Raji (cell line): Measurements from ENCODE around the gene CCR5.

ENCODE experiments used
- POLR2A ChIP-seq: IDR thresholded peaks from 2 replicates; pipeline ENCODE4 v1.6.1; 2011; ENCODE audit warnings: low read depth, low read length, control low read depth; ENCODE audit not compliant: insufficient read depth

Gene CCR5

DNA sequence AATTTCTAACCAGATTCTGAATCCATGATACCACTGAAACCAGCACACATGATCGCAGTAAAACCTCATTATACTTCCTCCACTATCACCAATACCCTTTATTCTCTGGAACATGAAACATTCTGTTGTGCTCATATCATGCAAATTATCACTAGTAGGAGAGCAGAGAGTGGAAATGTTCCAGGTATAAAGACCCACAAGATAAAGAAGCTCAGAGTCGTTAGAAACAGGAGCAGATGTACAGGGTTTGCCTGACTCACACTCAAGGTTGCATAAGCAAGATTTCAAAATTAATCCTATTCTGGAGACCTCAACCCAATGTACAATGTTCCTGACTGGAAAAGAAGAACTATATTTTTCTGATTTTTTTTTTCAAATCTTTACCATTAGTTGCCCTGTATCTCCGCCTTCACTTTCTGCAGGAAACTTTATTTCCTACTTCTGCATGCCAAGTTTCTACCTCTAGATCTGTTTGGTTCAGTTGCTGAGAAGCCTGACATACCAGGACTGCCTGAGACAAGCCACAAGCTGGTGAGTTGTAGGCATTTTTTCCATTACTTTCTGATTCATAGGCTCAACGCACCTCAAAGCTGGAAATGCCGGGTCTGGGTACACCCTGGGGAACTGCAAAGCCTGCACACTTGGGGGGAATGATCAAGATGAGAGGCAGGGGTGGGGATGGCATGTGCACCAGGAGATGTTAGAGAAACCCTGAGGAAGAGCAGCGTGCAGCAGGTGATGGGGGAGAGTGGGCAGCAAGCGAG lies 16.9 kb upstream of the CCR5 start, which contains the start of gene CCR2:
Gene CCR2, plus strand, starts transcription at position 465 of the 764 bp plus-strand sequence. CDS start 3,417 bp downstream, outside the sequence.
- no peak for TF ChIP-seq POLR2A

DNA sequence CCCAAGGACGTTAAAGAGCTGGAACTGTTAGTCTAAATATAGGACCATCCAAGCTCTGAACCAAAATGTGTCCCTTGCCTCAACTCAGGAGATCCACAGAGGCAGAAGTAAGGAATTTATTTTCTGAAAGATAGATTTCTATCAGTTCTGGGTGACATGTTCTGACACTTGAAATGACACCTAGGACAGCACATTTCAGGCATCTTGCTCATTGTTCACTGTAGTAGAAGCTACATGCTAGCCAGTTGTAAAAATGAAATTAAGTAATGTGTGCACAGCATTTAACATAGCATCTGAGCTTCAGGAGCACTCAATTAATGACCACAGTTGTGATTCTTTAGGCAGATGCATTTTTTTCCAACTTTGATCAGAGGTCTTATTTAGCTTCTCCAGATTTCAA lies 16.3 kb upstream of the CCR5 start:
- TF ChIP-seq POLR2A = no peak

DNA sequence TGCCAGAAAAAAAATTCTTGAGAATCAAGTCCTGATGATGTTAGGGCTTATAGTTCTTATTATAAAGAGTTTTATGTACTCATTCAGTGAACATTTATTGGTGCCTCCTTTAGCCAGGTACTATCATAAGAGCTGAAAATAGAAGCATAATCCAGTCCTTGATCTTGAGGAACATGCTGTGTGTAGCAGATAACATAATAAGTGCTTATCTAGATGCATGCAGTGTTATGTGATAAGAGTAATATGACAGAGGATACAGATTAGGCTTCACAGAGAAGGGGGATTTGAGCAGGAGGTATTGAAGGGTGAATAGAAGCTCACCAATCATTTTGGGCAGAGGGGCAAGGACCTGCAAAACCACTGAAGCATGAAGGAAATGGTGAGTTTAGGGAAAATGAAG lies 15.8 kb upstream of the CCR5 start:
- TF ChIP-seq POLR2A = no peak

DNA sequence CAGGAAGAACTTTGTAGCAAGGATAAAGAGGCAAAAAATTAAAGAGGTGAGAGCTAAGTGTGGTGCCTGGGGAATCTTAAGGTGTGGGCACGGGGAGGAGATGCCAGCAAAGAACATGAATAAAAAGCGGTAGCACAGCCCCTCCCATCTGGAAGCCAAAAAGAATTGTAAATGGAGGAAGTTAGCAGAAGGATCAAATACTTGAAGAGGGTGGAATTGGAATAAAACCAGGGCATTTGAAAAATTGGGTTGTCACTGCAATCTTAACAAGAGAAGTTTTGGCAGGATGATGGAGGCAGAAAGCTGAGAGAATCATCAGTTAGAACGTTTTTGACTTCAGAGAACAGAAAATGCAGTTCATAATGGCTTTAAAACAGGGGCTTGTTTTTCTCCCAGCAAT lies 14.5 kb upstream of the CCR5 start:
- no peak for TF ChIP-seq POLR2A

DNA sequence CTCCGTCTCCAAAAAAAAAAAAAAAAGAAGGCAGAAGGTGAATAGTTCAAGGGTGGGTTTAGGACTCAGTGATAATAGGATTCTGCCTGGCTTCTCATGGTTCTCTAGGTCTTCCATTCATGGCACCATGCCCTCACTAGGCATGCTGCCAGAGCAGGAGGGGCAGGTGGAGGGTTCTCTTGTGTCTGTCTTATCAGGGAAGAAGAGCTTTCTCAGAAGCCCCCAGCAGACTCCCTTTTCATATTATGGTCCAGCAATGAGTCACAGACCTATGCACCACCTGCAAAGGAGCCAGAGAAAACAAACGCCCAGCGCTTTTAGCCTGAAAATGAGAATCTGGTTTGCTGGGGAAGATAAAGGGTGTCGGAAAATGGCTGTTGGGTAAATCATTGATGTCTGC lies 13.8 kb upstream of the CCR5 start:
- TF ChIP-seq POLR2A = no peak

DNA sequence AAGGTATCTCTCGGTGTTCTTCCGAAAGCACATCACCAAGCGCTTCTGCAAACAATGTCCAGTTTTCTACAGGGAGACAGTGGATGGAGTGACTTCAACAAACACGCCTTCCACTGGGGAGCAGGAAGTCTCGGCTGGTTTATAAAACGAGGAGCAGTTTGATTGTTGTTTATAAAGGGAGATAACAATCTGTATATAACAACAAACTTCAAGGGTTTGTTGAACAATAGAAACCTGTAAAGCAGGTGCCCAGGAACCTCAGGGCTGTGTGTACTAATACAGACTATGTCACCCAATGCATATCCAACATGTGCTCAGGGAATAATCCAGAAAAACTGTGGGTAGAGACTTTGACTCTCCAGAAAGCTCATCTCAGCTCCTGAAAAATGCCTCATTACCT lies 12.3 kb upstream of the CCR5 start:
- no peak for TF ChIP-seq POLR2A

DNA sequence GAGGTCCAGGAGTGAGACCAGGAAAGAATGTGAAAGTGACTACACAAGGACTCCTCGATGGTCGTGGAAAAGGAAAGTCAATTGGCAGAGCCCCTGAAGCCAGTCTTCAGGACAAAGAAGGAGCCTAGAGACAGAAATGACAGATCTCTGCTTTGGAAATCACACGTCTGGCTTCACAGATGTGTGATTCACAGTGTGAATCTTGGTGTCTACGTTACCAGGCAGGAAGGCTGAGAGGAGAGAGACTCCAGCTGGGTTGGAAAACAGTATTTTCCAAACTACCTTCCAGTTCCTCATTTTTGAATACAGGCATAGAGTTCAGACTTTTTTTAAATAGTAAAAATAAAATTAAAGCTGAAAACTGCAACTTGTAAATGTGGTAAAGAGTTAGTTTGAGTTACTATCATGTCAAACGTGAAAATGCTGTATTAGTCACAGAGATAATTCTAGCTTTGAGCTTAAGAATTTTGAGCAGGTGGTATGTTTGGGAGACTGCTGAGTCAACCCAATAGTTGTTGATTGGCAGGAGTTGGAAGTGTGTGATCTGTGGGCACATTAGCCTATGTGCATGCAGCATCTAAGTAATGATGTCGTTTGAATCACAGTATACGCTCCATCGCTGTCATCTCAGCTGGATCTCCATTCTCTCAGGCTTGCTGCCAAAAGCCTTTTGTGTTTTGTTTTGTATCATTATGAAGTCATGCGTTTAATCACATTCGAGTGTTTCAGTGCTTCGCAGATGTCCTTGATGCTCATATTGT lies 10.8 kb upstream of the CCR5 start:
- no peak for TF ChIP-seq POLR2A

DNA sequence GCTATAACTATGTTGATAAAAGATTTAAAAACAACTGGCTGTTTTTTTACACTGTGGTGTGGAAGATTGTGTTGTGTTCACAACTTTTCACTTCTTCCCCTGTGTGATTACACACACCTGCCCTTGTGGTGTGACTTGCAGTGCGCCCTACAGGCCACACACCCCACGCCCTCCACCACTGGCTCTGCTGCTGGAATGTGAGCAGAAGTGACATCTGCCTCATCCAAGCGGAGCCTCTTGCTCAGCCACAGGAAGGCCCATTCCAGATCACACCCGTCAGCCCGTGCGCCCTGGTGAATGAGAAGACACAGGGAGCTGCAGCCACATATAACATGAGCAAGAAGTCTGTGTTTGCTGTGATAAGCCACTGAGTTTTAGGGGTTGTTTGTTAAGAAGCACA lies 9.8 kb upstream of the CCR5 start:
- no peak for TF ChIP-seq POLR2A

DNA sequence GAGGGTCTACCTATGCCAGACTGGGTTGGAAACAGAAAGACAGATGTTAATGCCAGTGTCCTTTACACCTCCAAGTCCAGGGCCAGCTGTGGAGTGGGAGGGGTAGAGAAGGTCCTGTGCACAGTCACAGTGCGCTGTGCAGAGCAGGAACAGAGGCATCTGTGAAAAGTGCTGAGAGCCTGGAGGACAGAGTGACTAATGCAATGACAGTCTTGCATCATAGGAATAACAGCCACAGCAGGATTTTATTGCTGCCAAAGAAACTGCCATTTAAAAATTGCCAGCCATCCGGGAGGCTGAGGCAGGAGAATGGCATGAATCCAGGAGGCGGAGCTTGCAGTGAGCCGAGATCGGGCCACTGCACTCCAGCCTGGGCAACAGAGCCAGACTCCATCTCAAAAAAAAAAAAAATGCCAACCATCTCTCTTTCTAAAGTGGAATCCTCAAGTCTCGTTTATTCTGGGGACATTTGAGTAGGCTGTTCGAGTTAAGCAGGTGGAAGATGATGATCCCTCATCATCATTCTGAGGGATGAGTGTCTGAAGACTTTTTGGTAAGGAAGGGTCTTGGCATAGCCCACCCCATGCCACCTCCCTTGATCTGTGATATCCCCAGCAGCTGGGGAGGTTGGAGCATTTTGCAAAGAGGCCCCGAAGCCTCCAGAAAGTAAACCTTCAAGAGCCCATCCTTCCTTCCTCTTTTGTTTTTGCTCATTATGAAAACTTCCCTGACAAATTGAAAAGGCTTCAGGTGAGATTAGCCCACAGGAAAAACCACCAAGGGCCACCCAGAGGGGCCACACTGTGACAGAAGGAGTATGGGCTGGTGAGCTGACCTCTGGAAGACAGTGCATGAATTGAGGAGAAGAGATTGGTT lies 9.1 kb upstream of the CCR5 start:
- no peak for TF ChIP-seq POLR2A

DNA sequence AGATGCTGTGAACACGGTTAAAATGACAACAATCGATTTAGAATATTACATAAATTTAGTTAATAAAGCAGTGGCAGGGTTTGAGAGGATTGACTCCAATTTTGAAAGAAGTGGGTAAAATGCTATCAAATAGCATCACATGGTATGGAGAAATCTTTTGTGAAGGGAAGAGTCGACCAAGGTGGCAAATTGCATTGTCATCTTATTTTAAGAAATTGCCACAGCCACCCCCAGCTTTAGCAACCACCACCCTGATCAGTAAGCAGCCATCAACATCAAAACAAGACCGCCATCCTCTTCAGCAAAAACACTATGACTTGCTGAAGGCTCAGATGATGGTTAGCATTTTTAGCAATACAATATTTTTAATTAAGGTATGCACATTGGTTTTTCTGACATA lies 5.7 kb upstream of the CCR5 start:
- no peak for TF ChIP-seq POLR2A

DNA sequence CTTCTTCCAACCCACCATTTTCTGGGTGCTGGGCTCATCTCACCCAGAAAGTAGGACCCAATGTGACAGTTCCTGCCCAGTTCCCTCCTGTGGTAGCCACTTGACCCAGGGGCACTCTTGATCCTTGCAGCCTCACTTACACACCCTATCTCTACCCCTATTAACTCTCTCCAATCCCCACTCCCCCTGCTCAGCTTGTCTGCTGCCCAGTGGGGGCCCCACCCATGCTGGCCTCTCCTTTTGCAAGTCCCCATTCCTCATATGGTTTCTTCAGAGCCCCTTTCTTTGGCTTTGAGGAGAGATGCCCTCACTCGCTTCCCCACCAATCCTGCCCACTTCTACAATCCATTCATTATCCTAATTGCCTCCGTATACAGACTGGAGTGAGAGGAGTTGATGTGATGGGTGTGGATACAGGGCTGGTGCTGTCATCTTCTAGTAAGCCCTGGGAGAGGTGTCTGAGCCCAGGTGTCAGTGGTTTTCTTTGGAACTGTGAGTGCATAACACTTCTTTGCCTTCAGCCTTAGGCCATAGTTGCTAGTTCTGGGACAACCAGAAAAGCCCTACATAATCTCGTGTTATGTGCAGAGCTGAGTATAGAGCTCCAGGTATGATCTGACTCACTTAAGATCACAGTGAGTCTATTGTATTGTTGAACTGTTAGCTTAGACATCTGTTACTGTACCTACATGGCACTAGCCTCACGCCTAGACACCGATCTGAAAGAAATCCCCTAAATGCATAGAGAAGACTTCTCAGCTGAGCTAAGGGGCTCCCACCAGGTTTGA lies 4.8 kb upstream of the CCR5 start:
- TF ChIP-seq POLR2A = no peak

DNA sequence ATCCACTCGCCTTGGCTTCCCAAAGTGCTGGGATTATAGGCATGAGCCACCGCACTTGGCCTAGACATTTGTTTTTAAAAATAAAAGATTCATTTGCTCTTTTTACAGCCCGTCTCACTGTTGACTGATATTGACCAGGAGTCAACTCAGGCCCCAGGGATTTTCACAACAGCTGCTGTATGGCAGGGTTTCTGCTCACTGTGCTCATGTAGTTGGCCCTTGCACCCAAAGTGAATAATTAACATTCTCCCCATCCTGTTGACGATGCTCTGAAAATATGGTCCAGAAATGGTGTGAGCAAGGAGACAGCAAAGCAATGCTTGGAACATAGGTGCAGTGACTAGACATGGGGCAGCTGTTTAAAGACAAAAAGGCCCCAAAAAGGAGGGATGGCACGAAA lies 2.9 kb upstream of the CCR5 start:
- TF ChIP-seq POLR2A = no peak

DNA sequence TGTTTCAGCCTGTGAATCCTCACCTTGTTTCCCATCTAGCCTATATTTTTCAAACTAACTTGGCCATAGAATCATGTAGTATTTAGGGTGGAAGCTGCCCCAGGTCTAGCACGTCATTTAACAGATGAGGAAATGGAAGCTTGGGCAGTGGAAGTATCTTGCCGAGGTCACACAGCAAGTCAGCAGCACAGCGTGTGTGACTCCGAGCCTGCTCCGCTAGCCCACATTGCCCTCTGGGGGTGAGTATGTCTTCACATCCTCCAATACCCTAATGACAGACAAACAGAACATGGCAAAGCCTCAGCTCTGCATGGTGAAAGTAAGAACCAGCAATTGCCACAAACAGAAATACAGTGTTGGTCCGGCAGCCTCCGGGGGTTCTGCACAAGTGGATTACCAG lies 2.2 kb upstream of the CCR5 start:
- TF ChIP-seq POLR2A = no peak

DNA sequence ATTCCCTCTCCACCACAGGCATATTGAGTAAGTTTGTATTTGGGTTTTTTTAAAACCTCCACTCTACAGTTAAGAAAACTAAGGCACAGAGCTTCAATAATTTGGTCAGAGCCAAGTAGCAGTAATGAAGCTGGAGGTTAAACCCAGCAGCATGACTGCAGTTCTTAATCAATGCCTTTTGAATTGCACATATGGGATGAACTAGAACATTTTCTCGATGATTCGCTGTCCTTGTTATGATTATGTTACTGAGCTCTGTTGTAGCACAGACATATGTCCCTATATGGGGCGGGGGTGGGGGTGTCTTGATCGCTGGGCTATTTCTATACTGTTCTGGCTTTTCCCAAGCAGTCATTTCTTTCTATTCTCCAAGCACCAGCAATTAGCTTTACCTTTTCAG lies 1.6 kb upstream of the CCR5 start:
- TF ChIP-seq POLR2A = no peak

DNA sequence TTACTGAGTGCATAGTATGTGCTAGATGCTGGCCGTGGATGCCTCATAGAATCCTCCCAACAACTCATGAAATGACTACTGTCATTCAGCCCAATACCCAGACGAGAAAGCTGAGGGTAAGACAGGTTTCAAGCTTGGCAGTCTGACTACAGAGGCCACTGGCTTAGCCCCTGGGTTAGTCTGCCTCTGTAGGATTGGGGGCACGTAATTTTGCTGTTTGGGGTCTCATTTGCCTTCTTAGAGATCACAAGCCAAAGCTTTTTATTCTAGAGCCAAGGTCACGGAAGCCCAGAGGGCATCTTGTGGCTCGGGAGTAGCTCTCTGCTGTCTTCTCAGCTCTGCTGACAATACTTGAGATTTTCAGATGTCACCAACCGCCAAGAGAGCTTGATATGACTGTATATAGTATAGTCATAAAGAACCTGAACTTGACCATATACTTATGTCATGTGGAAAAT lies 1.0 kb upstream of the CCR5 start:
- no peak for TF ChIP-seq POLR2A
